ENCODE results near the gene TMEM91. TPM values are rescaled to one million over a fixed set of nuclear protein-coding genes. Genes with fewer than 3 reads are reported as not detected.
"Not testable (repeated sequence)": the region's sequence is repeated elsewhere in the genome, so short reads cannot be mapped to it uniquely, and the experiment has no call there.

Gene TMEM91
- total and polyA plus RNA-seq, 2 donors (not counting 1 experiment from before 2014, with no cell fraction given): 3.7 to 9.7 TPM

DNA sequence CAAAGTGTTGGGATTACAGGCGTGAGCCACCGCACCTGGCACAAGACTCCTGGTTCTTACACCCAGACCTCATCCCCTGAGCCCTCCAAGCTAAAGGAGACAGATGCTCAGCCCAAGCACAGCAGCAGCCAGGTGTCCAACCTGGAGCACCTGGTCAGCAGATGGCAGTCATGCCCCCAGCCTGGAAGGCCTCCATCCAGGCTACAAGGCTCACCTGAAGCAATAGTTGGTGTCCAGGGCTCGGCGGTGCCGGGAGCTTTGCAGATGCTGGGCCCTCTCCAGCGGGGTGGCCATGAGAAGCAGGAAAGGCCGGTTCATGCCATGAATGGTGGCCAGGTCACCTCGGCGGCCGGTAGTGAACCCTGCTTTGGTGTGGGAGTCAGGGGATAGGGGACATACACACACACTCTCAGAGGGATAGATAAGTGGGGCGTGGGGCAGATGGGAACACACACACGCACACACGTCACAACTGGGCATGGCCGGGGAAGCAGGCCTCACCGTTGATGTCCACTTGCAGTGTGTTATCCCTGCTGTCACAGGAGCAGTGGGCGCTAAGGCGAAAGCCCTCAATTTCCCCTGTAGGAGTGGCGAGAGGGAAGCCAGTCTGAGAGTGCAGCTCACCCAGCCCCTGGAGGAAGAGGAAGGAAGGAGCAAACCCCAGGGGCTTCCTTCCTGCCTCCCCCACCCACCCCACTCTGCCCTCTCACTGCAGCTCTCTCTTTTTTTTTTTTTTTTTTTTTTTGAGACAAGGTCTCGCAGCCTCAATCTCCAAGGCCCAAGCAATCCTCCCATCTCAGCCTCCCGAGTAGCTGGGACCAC, 34.5 kb upstream of the TMEM91 start:
- H3K79me2 ChIP-seq (ENCODE audit: control insufficient read depth, insufficient read depth, low read length): no peaks in the 10 kb centered on the region
- H3K9me3 ChIP-seq (ENCODE audit: control insufficient read depth, insufficient read depth, low read depth, low read length): no peaks in the 10 kb centered on the region
- no peak overlapping the region for H3K4me3 ChIP-seq (replicated peaks in 1 of 4; ENCODE audit: control extremely low read depth in 1 of 4, insufficient read depth in 1 of 4, low read depth in 3 of 4, low read length in 4 of 4)
- no peak overlapping the region for H3K4me2 ChIP-seq (ENCODE audit: extremely low read depth, insufficient read depth, low read length)
- no peak overlapping the region for H2AFZ ChIP-seq (ENCODE audit: low read length)
- no peak overlapping the region for H3K9ac ChIP-seq (ENCODE audit: insufficient read depth, low read length)
- H4K20me1 ChIP-seq (ENCODE audit: control insufficient read depth, extremely low read depth, insufficient read depth, low read length): no peaks in the 10 kb centered on the region
- DNase-seq (ENCODE audit: low read depth in 2 of 2): no peak
- no peak overlapping the region for H3K27ac ChIP-seq (ENCODE audit: insufficient read depth, low read length)
- peaks cover 5% of the 10 kb centered on the region for H3K36me3 ChIP-seq (ENCODE audit: control insufficient read depth, insufficient read depth, low read length)
- TF ChIP-seq, protein P1, sequence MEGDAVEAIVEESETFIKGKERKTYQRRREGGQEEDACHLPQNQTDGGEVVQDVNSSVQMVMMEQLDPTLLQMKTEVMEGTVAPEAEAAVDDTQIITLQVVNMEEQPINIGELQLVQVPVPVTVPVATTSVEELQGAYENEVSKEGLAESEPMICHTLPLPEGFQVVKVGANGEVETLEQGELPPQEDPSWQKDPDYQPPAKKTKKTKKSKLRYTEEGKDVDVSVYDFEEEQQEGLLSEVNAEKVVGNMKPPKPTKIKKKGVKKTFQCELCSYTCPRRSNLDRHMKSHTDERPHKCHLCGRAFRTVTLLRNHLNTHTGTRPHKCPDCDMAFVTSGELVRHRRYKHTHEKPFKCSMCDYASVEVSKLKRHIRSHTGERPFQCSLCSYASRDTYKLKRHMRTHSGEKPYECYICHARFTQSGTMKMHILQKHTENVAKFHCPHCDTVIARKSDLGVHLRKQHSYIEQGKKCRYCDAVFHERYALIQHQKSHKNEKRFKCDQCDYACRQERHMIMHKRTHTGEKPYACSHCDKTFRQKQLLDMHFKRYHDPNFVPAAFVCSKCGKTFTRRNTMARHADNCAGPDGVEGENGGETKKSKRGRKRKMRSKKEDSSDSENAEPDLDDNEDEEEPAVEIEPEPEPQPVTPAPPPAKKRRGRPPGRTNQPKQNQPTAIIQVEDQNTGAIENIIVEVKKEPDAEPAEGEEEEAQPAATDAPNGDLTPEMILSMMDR (conservative IDR thresholded peaks at IDR 0.05 in 1 of 2, IDR thresholded peaks at IDR 0.05 in 1 of 2; ENCODE audit: low read depth in 1 of 2, low read length in 2 of 2): no peak
- TF ChIP-seq EZH2 (IDR thresholded peaks at IDR 0.05; ENCODE audit: low read length, missing control alignments): no peak
- no peaks in the 10 kb centered on the region for H3K27me3 ChIP-seq (ENCODE audit: control insufficient read depth, insufficient read depth, low read length)
- H3K4me1 ChIP-seq (ENCODE audit: control insufficient read depth, extremely low read depth, insufficient read depth, low read length): no peaks in the 10 kb centered on the region

DNA sequence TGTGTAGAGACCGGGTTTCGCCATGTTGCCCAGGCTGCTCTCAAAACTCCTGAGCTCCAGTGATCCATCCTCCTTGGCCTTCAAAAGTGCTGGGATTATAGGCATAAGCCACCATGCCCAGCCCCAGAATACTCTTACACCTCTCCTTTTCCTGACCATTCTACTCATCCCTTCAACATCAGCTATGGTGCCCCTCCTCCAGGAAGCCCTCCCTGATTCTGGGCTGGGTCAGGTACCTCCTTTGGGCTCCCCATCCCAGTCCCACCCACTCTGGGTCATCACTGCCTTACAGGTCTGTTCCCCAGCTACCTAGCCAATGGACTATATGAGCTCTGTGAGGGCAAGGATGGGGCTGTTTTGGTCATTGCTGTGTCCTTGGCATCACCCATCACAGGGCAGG, 32.2 kb upstream of the TMEM91 start:
- H3K4me3 ChIP-seq (replicated peaks in 1 of 4; ENCODE audit: control extremely low read depth in 1 of 4, insufficient read depth in 1 of 4, low read depth in 3 of 4, low read length in 4 of 4): no peak overlapping the region
- H3K36me3 ChIP-seq (ENCODE audit: control insufficient read depth, insufficient read depth, low read length): peaks cover 7% of the 10 kb centered on the region
- TF ChIP-seq, protein P1 (conservative IDR thresholded peaks at IDR 0.05 in 1 of 2, IDR thresholded peaks at IDR 0.05 in 1 of 2; ENCODE audit: low read depth in 1 of 2, low read length in 2 of 2): no peak
- no peak overlapping the region for H3K27ac ChIP-seq (ENCODE audit: insufficient read depth, low read length)
- no peak overlapping the region for H2AFZ ChIP-seq (ENCODE audit: low read length)
- H3K27me3 ChIP-seq (ENCODE audit: control insufficient read depth, insufficient read depth, low read length): no peaks in the 10 kb centered on the region
- no peaks in the 10 kb centered on the region for H3K9me3 ChIP-seq (ENCODE audit: control insufficient read depth, insufficient read depth, low read depth, low read length)
- no peak overlapping the region for H3K9ac ChIP-seq (ENCODE audit: insufficient read depth, low read length)
- H3K4me2 ChIP-seq (ENCODE audit: extremely low read depth, insufficient read depth, low read length): no peak overlapping the region
- no peak for DNase-seq (ENCODE audit: low read depth in 2 of 2)
- H4K20me1 ChIP-seq (ENCODE audit: control insufficient read depth, extremely low read depth, insufficient read depth, low read length): no peaks in the 10 kb centered on the region
- H3K4me1 ChIP-seq (ENCODE audit: control insufficient read depth, extremely low read depth, insufficient read depth, low read length): no peaks in the 10 kb centered on the region
- no peaks in the 10 kb centered on the region for H3K79me2 ChIP-seq (ENCODE audit: control insufficient read depth, insufficient read depth, low read length)

GRCh38 chr19:41346916-41347315, 29.4 kb upstream of the TMEM91 start:
- not testable (repeated sequence) for H3K4me1 ChIP-seq (ENCODE audit: control insufficient read depth, extremely low read depth, insufficient read depth, low read length); H4K20me1 ChIP-seq (ENCODE audit: control insufficient read depth, extremely low read depth, insufficient read depth, low read length); H3K27ac ChIP-seq (ENCODE audit: insufficient read depth, low read length); DNase-seq (ENCODE audit: low read depth in 2 of 2); H3K4me2 ChIP-seq (ENCODE audit: extremely low read depth, insufficient read depth, low read length); H3K4me3 ChIP-seq (replicated peaks in 1 of 4; ENCODE audit: control extremely low read depth in 1 of 4, insufficient read depth in 1 of 4, low read depth in 3 of 4, low read length in 4 of 4); H3K9ac ChIP-seq (ENCODE audit: insufficient read depth, low read length); H3K36me3 ChIP-seq (ENCODE audit: control insufficient read depth, insufficient read depth, low read length); H2AFZ ChIP-seq (ENCODE audit: low read length); H3K27me3 ChIP-seq (ENCODE audit: control insufficient read depth, insufficient read depth, low read length); H3K9me3 ChIP-seq (ENCODE audit: control insufficient read depth, insufficient read depth, low read depth, low read length)
- peaks cover 14% of the 10 kb centered on the region for H3K79me2 ChIP-seq (ENCODE audit: control insufficient read depth, insufficient read depth, low read length)

Data from fibroblast of lung (primary cell).